Nucleus accumbens (tissue), 56 donors: ENCODE measurements around the gene CATSPER4.
A peak's percentile ranks its signal among the peaks of the same experiment; 100 is the strongest.
"Not testable (repeated sequence)": the region's sequence is repeated elsewhere in the genome, so short reads cannot be mapped to it uniquely, and the experiment has no call there.

Source experiments
- DNase-seq, 56 donors: peaks; one replicate each; lab custom pipeline; 2025; lab: John Stamatoyannopoulos, UW

Gene CATSPER4

GRCh38 chr1:26189331-26189730 is 1.1 kb upstream of the CATSPER4 start:
- DNase-seq, result no peak

DNA sequence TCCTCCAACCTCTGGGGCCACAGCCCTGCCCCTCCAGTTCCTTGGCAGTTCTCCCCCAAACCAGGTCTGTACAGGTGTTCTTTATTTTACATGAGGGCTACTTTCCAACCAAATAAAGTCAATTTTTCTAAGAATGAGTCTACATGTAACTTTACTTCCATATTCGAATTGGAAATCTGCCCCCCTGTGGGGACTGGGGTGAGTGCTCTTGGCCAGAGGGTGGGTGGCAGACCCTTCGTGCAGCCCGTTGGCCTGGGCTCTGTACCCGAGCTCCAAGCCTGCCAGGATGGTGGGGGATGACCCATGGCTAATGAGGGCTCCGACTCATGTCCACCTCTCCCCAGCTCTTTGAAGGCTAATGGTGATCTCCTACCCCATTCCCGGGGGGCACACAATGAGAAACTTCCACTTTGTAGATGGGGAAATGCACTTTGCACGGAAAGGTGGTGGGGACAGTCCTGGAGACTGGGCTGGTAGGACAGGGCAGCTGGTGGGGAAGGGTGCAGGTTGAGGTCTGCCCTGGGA is 589 bp upstream of the CATSPER4 start:
- no peak for DNase-seq

DNA sequence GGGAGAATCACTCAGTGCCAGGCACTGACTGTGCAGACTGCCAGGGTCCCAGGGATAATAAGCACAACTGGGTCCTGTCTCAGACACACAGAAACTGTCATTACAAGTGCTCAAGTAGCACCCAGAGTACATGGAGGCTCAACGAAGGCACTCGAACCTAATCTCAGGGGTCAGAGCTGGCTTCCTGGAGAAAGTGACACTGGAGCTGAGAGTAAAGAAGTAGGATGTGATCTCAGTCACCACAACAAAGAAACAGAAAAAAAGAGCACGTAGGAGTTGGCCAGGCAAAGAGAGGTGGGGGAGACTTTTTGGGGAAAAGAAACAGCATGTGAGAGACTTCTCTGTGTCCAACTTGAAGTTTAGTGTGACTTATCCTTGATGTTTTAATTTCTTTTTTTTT is 1.3 kb downstream of the CATSPER4 start:
- DNase-seq, result no peak

DNA sequence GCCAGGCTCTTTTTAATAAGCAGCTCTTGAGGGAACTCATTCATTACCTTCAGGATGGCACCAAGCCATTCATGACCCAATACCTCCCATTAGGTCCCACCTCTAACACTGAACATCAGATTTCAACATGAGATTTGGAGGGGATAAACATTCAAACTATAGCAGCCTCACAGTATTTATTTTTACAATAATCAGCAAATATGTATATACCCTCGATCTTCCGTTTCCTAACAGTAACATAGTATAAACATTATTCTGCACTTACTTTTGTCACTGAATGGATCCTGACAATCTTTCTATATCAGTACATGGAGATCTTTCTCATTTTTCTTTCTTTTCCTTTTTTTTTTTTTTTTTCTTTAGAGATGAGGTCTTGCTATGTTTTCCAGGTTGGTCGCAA is 5.4 kb downstream of the CATSPER4 start:
- DNase-seq, result no peak

GRCh38 chr1:26197301-26197700 is 6.9 kb downstream of the CATSPER4 start:
- DNase-seq, result no peak

GRCh38 chr1:26197813-26198212 is 7.4 kb downstream of the CATSPER4 start:
- no peak for DNase-seq

DNA sequence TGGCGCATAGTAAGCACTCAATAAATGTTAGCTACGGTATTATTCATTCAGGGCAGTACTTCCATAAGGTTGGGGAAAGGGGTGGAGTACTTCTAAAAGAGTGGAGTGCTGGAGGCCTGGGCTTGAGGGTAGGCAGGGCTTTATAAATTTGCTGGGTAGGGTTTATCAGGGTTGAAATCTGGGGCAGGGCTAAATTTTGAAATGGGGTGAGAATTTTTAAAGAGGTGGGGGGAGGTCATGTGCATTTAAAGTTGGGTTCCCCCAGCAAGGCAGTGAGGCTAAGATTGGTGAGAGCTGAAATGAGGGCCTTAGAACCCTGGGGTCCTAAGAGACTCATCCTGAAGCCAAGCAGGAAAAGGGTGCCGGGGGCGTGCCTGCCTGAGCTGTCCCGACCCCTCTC is 10.0 kb downstream of the CATSPER4 start:
- no peak for DNase-seq

DNA sequence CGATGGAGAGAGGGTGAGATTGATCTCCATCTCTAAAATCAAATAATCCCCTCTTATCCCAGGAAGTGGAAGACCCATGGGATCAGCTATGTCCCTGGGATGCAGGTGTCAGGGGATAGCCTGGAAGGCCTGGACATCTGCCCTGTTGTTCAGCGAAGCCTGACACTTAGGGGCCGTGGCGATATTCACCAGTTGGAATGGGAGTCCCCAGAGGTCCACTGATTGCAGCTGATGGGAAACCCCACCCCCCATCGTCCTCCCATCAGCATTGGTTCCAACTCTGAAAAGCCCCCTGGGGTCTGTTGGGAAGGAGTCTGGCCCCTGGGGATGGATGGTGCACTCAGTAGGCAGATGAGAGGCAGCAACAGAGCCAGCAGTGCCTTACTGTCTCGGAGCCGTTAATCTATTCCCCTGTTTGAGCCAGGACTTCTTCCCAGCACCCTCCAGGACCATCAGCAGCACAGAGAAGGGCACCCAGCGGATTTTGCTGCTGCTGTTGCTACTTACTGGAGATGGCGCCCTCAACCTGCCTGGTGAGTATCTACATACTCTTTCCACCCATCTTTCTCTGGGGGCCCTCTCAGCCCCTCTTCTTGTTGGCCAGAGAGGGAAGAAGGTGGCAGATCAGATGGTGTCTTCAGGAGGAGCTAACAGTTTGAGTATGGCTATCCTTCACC is 13.4 kb downstream of the CATSPER4 start:
- no peak for DNase-seq

DNA sequence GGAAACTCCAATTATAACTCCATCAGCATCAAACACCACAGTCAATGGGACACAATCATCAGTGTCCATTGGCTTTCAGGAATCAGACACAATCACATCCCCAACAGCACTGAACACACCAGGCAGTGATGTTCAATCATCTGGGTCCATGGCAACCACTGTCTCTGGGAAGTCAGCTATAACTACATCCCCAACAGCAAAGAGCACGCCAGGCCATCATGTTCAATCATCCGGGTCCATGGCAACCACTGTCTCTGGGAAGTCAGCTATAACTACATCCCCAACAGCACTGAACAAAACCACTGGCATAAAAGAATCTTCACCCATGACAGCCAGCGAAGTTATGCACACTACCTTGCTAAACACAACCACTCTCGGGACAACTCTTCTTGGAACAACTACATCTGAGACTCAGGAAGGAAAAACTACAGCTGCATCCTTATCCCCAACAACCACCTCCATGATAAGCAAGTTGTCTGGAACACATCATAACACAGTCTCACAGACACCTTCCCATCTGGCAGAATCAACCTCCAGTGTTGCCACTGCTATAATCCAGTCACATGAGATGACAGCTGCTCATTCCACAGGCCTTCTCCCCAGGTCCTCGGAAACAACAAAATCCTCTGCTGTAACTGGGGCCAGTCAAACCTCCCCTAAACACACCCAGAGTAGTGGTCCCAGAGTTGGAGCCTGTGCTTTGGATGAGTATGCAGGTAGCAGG is 19.9 kb downstream of the CATSPER4 start:
- DNase-seq, result no peak

DNA sequence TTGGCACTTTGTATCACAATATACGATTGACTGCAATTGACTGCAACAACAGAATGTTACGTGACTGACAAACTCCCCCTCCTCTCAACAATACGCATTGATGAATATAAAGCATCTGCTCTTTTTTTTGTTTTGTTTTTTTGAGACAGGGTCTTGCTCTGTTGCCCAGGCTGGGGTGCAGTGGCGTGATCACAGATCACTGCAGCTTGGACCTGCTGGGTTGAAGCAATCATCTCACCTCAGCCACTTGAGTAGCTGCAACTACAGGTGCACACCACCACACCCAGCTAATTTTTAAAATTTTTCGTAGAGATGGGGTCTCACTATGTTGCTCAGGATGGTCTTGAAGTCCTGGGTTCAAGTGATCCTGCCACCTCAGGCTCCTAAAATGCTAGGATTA is 22.3 kb downstream of the CATSPER4 start:
- no peak for DNase-seq

DNA sequence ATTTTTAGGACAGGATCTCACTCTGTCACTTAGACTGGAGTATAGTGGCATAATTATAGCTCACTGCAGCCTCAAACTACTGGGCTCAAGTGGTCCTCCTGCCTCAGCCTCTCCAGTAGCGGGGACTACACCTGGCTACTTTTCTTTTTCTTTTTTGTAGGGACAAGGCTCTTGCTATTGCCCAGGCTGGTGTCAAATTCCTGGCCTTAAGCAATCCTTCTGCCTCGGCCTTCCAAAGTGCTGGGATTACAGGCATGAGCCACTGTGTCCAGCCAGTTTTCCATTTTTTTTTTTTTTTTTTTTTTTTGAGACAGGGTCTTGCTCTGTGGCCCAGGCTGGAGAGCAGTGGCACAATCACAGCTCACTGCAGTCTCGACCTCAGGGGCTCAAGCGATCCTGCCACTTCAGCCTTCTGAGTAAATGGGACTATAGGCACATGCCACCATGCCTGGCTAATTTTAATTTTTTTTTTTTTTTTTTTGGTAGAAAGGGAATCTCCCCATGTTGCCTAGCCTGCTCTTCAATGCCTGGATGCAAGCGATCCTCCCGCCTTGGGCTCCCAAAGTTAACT is 23.0 kb downstream of the CATSPER4 start:
- DNase-seq, result no peak

- no peak for DNase-seq
Measured at GRCh38 chr1:26215246-26215645, 24.8 kb downstream of the CATSPER4 start.

DNA sequence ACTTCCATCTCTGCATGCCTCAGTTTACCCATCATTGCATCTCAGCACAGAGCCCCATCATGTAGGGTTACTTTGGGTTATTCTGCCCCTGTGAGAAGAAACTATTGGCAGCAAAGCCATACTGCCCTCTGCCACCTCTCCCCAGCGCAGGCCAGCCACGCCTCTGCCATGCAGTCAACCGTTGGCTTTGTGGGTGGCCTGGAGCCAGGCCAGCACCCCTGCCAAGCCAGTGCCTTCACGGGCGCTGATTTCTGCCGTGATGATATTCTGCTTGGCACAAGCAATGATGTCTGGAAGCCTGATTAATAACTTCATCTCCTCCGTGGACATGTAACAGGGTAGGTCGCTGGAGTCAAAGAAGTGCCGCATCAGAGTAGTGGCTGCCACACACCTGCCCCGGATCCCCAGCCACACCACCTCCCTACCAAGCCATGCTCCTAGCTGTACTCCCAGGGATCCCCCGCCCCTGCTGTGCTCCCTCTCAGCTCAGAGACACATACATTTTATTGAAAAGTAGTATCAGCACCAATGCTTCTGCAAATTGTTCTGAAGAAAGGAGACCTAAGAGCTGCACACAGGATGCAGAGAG is 28.6 kb downstream of the CATSPER4 start:
- DNase-seq, result no peak

- no peak for DNase-seq
Measured at GRCh38 chr1:26220199-26220912, 30.0 kb downstream of the CATSPER4 start.

DNA sequence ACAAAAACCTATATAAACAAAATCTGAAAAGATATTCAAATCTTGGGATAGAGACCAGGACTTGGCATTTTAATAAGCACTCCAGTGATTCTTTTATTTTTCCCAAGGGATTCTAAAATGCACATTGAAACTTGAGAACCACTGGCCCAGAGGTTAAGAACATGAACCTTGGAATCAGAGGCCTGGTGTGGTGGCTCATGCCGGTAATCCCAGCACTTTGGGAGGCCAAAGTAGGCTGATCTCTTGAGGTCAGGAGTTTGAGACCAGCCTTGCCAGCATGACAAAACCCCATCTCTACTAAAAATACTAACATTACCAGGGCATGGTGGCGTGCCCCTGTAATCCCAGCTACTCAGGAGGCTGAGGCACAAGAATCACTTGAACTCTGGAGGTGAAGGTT is 30.7 kb downstream of the CATSPER4 start:
- DNase-seq, result no peak

GRCh38 chr1:26224606-26225005 is 34.2 kb downstream of the CATSPER4 start:
- DNase-seq, result no peak

- peak in 44 of 56 donors; percentile 4 to 63 (median 28) for DNase-seq
Measured at GRCh38 chr1:26225033-26225831, 34.8 kb downstream of the CATSPER4 start.

DNA sequence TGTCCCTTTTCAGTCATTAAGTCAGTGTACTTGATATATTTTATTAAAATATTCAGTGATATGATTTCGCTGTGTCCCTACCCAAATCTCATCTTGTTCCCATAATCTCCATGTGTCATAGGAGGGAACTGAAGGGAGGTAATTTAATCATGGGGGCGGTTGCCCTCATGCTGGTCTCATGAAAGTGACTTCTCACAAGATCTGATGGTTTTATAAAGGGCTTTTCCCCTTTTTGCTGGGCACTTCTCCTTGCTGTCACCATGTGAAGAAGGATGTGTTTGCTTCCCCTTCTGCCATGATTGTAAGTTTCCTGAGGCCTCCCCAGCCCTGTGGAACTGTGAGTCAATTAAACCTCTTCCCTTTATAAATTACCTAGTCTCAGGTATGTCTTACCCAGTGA is 40.3 kb downstream of the CATSPER4 start:
- DNase-seq, result not testable (repeated sequence)

DNA sequence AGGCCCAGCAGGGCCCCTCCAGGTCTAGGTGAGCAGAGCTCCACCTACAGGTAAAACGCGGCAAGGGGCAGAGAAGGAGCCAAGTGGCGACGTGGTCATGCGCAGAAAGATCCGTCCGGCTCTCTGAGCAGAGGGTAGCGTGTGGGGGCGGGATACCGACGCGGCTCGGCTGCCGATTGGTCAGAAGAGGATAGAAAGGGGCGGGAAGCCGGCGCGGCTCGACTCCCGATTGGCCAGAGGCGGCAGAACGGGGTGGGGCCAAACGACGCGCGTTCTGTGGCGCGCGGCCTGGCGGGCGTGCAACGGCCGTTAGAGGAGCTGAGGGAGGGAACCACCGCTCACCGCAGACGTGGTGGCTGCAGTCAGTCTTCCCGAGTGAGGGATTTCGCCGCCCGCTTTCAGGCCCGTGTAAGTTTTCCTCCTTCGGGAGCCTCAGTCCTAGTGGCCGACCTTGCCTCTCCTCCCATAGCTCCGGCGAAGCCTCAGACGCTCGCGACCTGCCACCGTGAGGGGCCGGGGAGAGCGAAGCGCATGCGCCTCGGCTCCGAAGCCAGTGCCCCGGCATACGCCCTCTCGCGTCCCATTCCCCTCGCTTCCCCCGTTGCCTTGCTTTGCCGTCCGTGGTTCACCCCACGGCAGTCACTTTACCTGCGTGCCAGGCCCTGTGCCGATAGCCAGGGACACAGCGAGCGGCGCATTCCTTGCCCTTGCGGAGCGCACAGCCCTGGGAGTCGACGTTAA is 43.7 kb downstream of the CATSPER4 start, which contains the start of gene CEP85:
CEP85 (plus strand) TSS at position 298 of the 741 bp plus-strand sequence. CDS start 5,584 bp downstream, outside the sequence.
- DNase-seq, result peak; percentile 57 to 99 (median 97)
